HG03571 (cell line): ENCODE results near the gene SCD5.

Source experiments
- ATAC-seq: cut with Tn5 transposase; IDR thresholded peaks from one replicate; pipeline ENCODE4 v1.9.1; 2021; ENCODE audit not compliant: unreplicated experiment

Gene SCD5

GRCh38 chr4:82644734-82645126 is 153.9 kb downstream of the SCD5 start:
- ATAC-seq: no peak

- no peak for ATAC-seq
These were observed 154.4 kb downstream of the SCD5 start for GRCh38 chr4:82643994-82644733.

DNA sequence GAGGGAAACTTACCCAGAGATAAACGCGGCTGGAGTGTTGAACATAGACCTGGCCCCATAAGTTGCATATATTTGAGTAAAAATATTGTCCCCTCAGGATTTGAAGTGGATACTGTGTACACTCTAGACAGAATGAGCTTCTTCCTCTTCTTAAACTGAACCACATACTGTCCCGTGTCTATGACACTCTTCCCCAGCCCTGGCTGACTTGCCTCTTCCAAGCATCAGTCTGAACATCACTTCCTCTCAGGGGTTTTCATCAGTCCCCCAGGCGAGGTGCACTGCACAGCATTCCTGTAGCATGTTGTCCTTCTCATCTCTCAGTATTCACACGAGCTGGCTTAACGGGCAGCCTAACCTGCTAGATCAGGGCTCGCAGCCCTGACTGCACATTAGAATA is 156.3 kb downstream of the SCD5 start:
- no peak for ATAC-seq

DNA sequence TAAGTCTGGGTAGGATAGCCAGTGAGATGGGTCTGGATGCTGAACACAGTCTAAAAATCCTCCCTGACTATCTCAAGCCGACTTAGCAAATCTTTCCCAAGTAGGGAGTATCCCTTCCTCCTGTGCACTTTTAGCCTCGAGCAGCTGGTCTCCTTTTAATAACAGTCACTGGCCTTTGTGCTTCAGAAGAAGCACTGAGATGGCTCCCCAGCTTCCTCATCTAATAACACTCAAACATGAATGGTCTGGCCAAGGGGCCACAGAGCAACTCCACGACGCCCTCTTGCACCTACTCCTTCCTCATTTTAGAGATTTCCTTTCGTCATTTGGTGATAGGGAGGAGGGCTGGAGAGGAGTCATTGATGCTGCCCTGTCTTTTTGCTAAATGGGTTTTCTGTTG is 158.1 kb downstream of the SCD5 start:
- no peak for ATAC-seq

DNA sequence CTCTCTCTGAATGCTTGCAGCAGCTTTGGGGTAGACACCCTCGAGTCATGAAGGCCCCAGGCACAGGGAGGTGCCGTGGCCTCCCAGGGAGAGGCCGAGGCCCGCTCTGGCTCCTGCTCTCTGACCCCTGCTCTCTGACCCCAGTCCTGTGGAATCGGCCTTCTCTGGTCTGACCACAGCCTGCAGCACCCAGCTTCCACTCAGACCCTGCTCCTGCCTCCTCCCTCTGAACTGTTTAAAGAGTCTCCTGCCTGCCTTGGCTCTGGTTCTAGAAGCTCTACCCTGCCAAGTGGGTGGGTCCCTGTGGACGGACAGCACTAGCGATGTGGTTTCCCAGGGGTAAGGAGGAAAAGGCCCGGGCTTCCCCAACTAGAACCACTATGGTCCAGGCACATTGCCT is 158.6 kb downstream of the SCD5 start:
- ATAC-seq: no peak

- ATAC-seq: no peak
These were observed 160.1 kb downstream of the SCD5 start for GRCh38 chr4:82638479-82638878.

DNA sequence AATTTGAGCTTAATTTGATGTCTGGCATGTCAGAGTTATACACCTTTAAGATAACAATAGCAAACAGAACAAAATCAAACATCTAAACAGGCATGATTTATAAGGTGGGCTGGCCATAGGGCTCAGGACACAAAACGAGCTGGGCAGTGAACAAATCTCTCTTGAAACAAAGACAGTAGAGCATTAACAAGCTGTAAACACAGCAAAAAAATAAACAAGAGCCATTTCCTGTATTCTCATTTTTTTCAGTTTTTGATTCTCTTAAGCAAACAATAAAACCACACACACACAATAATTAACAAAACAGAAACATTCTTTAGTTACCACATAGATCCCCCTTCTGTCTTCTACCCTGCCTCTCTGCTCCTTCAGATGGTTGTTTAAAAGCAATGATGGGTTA is 168.5 kb downstream of the SCD5 start:
- no peak for ATAC-seq

DNA sequence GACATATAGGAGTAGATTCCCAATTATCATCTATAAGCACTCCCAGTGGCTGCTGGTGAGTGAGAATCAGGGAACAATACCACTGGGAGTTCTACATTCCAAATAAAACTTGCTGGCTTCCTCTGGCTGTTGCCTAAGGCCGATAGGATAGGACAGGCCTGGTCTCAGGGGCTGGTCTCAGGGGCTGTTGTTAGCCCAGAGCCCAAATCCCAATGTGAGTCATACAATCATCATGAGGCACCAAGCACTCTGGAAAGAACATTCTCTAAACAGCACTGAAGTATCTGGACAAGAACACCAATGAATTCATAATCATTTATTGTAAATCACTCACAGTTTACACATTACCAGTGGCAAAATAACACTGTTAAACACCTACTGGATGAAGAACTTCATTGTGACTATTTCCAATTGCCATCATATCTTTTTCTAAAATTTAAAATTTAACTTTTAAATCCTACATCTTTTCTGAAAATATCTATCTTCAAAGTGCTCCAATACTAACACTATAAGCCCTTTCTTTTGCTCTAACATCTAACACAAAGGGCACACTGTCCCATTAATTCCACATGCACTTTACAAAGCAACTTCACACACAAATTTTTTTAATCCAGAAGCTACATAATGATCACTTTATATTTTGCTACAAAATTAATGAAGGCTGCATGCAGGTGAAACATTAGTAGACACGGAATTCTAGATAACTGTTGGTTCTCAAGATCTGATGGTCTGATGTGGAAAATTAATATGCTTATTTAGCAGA is 169.2 kb downstream of the SCD5 start:
- ATAC-seq: no peak

- no peak for ATAC-seq
These were observed 172.2 kb downstream of the SCD5 start for GRCh38 chr4:82626251-82626868.

DNA sequence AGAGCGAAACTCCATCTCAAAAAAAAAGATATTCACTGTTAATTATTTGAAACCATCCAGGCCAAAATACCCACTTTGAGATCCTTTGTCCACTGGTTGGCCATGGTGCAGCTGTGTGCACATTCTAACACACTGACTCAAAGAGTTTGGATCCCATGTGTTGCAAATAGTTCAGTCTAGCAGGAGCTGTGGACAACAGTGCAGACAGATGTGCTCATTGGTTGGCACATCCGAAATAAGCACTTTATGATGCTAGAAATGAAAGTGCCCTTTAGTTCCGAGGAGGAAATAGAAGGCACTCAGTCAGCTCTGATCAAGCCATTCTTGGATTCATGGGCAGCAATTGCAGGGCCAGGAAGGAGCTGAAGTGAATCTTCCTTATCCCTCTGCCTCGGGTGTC is 173.8 kb downstream of the SCD5 start:
- ATAC-seq: no peak

DNA sequence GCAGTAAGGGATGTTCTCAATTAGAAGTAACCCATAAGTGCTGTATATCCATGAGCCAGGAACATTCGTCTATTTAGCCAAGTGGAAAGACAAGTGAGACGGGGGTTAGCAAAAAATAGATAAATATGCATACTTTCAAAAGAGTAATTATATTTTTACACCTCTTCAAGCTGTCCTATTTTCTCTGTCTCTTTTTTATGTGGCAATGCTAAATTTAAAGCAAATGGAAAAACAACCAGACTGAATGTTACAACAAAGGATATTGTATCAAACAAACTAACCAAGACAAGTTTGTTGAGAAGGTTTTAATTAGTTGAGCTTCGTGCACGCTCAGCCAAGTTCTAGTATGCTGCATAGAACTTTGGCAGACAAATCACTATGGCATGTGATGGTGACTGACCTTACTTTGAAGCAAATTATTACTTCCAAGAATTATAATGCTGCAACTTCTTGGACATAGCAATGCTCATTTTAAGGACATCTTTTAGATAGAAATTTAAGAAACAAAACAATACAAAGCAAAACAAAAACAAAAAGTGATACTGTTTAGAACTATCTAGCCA is 175.4 kb downstream of the SCD5 start:
- ATAC-seq: no peak

DNA sequence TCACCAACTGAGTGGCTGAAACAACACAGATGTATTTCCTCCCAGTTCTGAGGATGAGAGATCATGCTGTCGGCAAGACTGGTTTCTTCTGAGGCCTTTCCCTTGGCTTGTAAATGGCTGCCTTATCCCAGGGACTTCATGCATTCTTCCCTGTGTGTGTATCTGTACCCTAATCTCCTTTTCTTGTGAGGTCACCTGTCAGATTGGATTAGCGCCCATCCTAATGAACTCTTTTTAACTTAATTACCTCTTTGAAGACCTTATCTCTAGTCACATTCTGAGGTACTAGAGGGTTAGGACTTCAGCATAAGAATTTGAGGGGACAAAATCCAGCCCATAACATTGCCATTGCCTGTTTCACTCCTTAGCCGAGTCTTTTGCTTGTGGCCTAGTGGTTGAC is 177.3 kb downstream of the SCD5 start:
- no peak for ATAC-seq

DNA sequence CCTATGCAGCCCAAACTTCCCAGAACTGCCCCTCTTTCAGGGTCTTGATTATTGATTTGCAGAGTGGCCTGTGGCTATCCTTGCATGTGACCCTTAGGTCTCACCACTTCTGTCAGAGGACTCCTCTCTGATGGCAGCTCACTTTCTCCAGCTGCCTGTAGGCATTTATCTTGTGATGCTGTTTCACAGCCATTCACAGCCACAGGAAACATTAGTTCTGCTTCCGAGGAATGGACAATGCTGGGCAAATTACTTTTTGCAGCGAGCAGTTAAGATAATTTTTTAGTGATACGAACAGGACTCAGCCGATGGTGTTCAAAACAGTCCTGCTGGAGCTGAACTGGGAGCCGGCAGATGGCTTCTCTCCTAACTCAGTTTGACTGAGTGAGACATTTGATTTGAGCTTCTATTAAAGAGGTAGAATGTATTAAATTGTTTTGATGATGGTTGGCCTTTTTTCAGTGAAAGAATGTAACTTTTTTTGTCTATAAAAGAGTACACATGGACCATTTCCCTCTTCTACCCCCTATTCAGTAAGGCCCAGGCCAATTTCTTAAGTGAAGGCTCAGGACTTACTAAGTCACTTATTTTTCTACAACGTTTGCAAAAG is 178.4 kb downstream of the SCD5 start:
- ATAC-seq: no peak

- no peak for ATAC-seq
These were observed 180.4 kb downstream of the SCD5 start for GRCh38 chr4:82618103-82618720.

GRCh38 chr4:82614838-82615449 is 183.7 kb downstream of the SCD5 start:
- ATAC-seq: no peak

DNA sequence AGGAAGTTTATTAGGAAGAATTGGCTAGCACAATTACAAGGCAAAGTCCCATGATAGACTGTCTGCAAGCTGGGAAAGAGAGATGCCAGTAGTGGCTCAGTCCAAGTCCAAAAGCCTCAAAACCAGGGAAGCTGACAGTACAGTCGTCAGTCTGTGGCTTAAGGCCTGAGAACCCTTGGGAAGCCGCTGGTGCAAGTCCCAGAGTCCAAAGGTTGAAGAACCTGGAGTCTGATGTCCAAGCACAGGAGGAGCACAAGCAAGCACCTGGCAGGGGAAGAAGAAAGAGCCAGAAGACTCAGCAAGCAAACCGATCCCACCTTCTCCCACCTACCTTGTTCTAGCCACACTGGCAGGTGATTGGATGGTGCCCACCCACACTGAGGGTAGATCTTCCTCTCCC is 185.5 kb downstream of the SCD5 start:
- ATAC-seq: no peak

GRCh38 chr4:82611982-82612381 is 186.6 kb downstream of the SCD5 start:
- no peak for ATAC-seq

- ATAC-seq: no peak
These were observed 187.1 kb downstream of the SCD5 start for GRCh38 chr4:82611527-82611926.

- no peak for ATAC-seq
These were observed 188.6 kb downstream of the SCD5 start for GRCh38 chr4:82610041-82610440.

DNA sequence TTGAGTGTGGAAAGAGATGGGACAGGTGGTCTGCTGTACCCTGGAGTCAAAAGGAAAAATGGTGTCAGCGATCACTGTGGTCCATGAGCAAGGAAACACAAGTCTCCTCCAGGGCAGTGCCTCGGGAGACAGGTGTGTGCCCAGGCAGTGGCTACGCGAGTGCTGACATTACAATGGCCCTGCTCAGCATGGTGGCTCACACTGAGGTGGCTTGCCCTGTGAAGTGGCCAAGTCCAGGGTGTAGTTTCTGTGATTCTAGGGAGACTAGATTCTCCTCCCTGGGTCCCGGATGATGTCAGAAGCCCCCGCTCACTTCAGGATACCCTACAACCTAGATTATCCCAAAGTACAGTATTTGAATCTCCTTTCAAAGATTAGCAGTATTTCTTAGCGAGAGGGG is 192.0 kb downstream of the SCD5 start:
- no peak for ATAC-seq

DNA sequence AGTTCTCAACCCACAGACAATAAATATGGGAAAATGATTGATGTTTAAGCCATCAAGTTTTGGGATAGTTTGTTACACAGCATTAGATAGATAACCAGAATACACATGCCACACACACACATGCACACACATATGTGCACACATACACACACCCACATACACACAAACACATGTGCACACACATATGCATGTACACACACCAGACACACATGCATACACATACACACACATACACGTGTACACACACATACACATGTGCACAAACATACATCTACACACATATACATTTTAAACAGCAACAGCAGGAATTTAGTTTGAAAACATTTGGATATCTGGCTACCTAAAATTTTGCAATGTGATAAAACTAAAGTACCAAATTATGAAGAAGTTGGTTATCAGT is 194.1 kb downstream of the SCD5 start:
- ATAC-seq: no peak
